Measurements from ENCODE around the gene TAF1B. TPM values are rescaled to one million over a fixed set of nuclear protein-coding genes. Genes with fewer than 3 reads are reported as not detected.
A peak's percentile ranks its signal among the peaks of the same experiment; 100 is the strongest.

Gene TAF1B
- total RNA-seq, 2 donors from 2014 or later = 8.8 to 13.0 TPM

DNA sequence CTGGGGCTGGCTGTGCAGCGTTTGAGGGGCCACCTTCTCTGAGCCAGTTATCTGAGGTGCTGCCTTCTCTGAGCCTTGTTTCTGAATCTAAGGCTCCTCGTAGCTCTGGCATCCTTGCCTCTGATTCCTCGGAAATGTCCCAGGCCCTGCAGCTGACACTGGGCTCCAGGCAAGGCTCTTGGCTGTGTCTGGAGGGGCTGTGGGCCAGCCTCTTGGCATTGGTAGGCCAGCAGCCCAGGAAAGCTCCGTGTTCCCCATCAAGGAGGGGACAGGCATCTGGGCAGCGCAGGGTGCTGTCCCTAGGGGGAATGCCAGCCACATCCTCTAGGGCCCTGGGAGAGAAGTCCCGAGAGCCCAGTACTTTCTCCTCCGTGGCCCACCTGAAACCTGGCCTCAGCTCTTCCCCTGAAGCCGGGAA lies 40.7 kb upstream of the TAF1B start:
- no peak overlapping the region for H3K4me3 ChIP-seq
- TF ChIP-seq, protein P1, sequence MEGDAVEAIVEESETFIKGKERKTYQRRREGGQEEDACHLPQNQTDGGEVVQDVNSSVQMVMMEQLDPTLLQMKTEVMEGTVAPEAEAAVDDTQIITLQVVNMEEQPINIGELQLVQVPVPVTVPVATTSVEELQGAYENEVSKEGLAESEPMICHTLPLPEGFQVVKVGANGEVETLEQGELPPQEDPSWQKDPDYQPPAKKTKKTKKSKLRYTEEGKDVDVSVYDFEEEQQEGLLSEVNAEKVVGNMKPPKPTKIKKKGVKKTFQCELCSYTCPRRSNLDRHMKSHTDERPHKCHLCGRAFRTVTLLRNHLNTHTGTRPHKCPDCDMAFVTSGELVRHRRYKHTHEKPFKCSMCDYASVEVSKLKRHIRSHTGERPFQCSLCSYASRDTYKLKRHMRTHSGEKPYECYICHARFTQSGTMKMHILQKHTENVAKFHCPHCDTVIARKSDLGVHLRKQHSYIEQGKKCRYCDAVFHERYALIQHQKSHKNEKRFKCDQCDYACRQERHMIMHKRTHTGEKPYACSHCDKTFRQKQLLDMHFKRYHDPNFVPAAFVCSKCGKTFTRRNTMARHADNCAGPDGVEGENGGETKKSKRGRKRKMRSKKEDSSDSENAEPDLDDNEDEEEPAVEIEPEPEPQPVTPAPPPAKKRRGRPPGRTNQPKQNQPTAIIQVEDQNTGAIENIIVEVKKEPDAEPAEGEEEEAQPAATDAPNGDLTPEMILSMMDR (IDR thresholded peaks at IDR 0.05) = no peak
- no peaks in the 10 kb centered on the region for H3K27me3 ChIP-seq
- H3K9ac ChIP-seq (ENCODE audit: low read depth in 2 of 2, low read length in 2 of 2) = peak overlapping the region in 1 of 2 donors; percentile 29
- H3K27ac ChIP-seq = no peak overlapping the region
- H3K9me3 ChIP-seq = no peaks in the 10 kb centered on the region
- no peak for DNase-seq
- H3K36me3 ChIP-seq = no peaks in the 10 kb centered on the region
- peaks cover 19% of the 10 kb centered on the region for H3K4me1 ChIP-seq
- intact Hi-C loops (cut with DNase I) = no loop called here

DNA sequence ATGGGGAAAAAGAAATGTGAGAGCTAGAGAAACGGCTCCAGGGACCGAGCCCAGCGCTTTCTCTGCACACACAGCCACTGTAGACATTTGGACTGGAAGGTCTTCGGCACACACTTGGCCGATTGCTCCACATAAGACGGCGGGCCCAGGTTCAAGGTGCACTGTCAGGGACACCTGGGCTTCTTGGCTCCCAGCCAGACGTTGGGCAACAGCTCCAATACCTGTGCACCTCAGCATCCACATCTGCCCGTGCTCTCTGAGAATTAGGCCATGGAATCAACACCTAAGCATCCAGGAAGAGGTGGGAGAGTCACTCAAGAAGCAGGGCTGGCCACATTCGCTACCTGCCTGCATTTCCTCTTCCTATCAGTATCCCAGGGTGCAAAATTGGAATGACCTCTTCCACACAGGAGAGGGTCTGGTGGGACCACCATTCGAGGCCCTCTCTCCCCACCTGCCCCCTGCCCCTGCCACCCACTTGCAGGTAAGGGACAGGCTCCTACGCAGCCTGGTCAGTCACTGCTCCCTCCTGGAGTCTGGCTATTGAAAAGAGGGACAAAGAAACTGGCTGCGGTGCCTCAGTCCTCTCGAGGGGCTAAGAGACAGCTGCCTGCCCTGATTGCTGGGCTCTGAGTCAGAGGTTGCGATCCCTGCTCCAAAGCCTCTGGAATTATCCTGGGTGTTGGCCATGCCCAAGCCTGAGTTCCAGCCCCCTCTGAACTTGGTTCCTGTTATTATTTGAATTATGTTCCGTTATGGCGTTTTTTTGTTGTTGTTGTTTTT lies 40.1 kb upstream of the TAF1B start:
- H3K27ac ChIP-seq = no peak overlapping the region
- TF ChIP-seq, protein P1 (IDR thresholded peaks at IDR 0.05) = no peak
- no peaks in the 10 kb centered on the region for H3K36me3 ChIP-seq
- H3K9me3 ChIP-seq = no peaks in the 10 kb centered on the region
- DNase-seq = peak; percentile 90
- no peak overlapping the region for H3K4me3 ChIP-seq
- peak overlapping the region in 1 of 2 donors; percentile 29 for H3K9ac ChIP-seq (ENCODE audit: low read depth in 2 of 2, low read length in 2 of 2)
- no peaks in the 10 kb centered on the region for H3K27me3 ChIP-seq
- intact Hi-C loops (cut with DNase I) = no loop called here
- peaks cover 19% of the 10 kb centered on the region for H3K4me1 ChIP-seq

DNA sequence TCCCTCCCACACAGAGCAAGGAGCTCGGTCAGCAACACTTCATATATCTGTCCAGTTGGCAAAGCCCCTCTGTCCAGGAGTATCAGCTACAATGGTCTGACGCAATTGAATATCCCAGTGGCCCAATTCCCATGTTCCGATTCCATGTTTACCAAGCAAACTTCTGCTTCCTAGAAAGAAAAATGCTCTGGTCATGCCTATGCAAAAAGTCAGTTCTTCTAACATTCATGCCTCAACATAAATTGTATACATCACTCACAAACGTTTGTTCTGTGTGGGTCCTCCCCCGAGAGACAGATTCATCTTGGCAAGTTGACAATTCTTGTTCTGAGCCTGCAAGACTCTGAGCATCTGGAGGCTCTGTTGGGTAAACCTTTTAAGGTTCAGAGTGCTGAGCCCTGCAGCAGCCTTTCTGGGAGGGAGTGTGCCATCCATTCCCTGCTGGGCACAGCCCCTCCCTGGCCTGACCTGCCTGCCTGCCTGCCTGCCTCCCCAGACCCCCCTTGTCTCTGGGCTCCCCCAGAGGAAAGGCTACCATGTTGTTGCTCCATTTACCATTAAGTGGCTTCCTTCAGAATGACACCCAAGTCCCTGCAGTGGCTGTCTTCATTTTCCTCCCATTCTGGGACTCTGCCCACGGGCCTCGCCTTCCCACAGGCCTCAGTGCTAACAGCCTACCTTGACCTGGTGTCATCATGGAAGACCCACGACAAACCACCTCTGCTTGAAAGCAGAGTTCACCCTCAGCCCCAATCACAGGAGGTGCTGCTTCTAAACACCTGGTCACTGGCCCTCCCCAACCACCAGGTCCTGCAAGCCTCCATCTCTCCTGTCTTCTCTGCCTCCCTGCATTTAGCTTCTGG lies 37.6 kb upstream of the TAF1B start:
- TF ChIP-seq, protein P1 (IDR thresholded peaks at IDR 0.05) = no peak
- Histone ChIP-seq H3K36me3 (no peaks in the 10 kb centered on the region), H3K4me1 (peaks cover 12% of the 10 kb centered on the region), H3K27me3 (no peaks in the 10 kb centered on the region), H3K27ac (no peak overlapping the region), H3K4me3 (no peak overlapping the region), H3K9ac (ENCODE audit: low read depth in 2 of 2, low read length in 2 of 2) (no peak overlapping the region), H3K9me3 (no peaks in the 10 kb centered on the region)
- intact Hi-C loops (cut with DNase I) = no loop called here
- DNase-seq = no peak

DNA sequence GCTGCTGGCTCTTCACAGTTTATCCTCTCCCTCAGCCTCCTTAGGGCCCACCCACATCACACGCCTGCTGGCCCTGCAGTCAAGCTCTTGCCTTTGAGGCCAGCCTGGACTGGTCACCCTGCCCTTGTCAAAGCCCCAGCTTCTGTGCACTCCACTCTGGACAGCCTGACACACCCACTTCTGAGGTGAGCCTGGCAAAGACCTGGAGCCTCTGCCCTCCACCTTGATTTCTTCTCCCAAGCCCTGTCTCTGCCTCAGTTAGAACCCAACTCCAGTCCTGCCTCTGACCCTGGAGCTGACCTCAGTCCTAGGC lies 37.0 kb upstream of the TAF1B start:
- Histone ChIP-seq H3K27ac (no peak overlapping the region), H3K27me3 (no peaks in the 10 kb centered on the region), H3K4me1 (peaks cover 8% of the 10 kb centered on the region), H3K4me3 (no peak overlapping the region), H3K36me3 (no peaks in the 10 kb centered on the region), H3K9ac (ENCODE audit: low read depth in 2 of 2, low read length in 2 of 2) (no peak overlapping the region), H3K9me3 (no peaks in the 10 kb centered on the region)
- no peak for DNase-seq
- TF ChIP-seq, protein P1 (IDR thresholded peaks at IDR 0.05) = no peak
- intact Hi-C loops (cut with DNase I) = no loop called here

DNA sequence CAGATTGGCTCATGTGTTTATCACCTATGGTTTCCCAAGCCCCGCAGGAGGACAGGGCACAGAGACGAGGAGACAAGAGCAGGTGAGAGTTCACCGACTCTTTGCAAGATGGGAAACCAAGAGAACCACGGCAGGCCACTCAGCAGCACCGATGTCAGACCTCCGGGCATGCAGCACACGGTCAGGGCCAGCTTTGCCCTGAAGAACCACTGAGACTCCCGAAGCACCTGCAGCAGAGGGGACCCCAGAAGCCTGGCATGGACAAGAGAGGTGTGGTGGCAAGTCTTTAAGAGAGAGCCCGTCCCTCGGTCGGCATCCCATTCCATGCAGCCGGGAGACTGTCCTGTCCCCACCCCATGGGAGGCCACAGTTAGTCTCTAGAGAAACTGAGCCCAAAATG lies 36.6 kb upstream of the TAF1B start:
- no peaks in the 10 kb centered on the region for H3K36me3 ChIP-seq
- TF ChIP-seq, protein P1 (IDR thresholded peaks at IDR 0.05) = no peak
- H3K4me3 ChIP-seq = no peak overlapping the region
- DNase-seq = no peak
- H3K9me3 ChIP-seq = no peaks in the 10 kb centered on the region
- H3K9ac ChIP-seq (ENCODE audit: low read depth in 2 of 2, low read length in 2 of 2) = no peak overlapping the region
- peaks cover 6% of the 10 kb centered on the region for H3K4me1 ChIP-seq
- intact Hi-C loops (cut with DNase I) = no loop called here
- H3K27me3 ChIP-seq = no peaks in the 10 kb centered on the region
- no peak overlapping the region for H3K27ac ChIP-seq
